ENCODE data around the gene ABTB1.

DNA sequence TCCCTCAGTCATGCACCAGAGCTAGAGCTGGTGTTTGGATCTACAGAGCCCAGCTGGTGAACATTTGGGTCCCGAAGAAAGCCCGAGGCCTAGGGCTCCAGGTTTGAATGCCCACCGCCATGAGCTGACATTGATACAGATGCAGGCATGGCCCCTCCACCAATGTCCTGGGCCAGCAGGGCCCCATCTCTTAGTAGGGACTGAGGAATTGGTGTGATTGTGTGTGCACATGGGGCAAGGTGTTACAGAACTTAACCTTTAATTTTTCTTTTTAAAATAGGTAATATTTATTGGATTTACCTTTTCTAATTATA, 32.8 kb upstream of the ABTB1 start:
- TF ChIP-seq, protein P1, sequence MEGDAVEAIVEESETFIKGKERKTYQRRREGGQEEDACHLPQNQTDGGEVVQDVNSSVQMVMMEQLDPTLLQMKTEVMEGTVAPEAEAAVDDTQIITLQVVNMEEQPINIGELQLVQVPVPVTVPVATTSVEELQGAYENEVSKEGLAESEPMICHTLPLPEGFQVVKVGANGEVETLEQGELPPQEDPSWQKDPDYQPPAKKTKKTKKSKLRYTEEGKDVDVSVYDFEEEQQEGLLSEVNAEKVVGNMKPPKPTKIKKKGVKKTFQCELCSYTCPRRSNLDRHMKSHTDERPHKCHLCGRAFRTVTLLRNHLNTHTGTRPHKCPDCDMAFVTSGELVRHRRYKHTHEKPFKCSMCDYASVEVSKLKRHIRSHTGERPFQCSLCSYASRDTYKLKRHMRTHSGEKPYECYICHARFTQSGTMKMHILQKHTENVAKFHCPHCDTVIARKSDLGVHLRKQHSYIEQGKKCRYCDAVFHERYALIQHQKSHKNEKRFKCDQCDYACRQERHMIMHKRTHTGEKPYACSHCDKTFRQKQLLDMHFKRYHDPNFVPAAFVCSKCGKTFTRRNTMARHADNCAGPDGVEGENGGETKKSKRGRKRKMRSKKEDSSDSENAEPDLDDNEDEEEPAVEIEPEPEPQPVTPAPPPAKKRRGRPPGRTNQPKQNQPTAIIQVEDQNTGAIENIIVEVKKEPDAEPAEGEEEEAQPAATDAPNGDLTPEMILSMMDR (IDR thresholded peaks at IDR 0.05) = no peak
- no peak for TF ChIP-seq ZFX (IDR thresholded peaks at IDR 0.05; ENCODE audit: borderline replicate concordance)
